H9 (cell line): Measurements from ENCODE around the gene ZNF783. TPM values are rescaled to one million over a fixed set of nuclear protein-coding genes. Genes with fewer than 3 reads are reported as not detected.

ENCODE experiments used
- DNase-seq: peaks from one replicate; pipeline ENCODE4 v3.0.0-alpha.2; 2017
- H2AFZ ChIP-seq: one replicate; pipeline ENCODE4 v1.6.1; 2013; ENCODE audit warnings: mild to moderate bottlenecking, low read length, control low read depth, moderate library complexity
- H2AK5ac ChIP-seq: 2 replicates; pipeline ENCODE4 v1.6.1; 2013; ENCODE audit warnings: low read length, control low read depth, mixed read lengths; ENCODE audit not compliant: insufficient read length
- H2BK120ac ChIP-seq: one replicate; pipeline ENCODE4 v1.6.1; 2013; ENCODE audit warnings: low read depth, mild to moderate bottlenecking, low read length, control low read depth, inconsistent platforms; ENCODE audit not compliant: poor library complexity, severe bottlenecking
- H2BK12ac ChIP-seq: 2 replicates; pipeline ENCODE4 v1.6.1; 2013; ENCODE audit warnings: low read length, control low read depth, mixed read lengths, low read depth; ENCODE audit not compliant: insufficient read length
- H2BK15ac ChIP-seq: 2 replicates; pipeline ENCODE4 v1.6.1; 2013; ENCODE audit warnings: low read depth, low read length, control low read depth
- H2BK20ac ChIP-seq: one replicate; pipeline ENCODE4 v1.6.1; 2013; ENCODE audit warnings: low read depth, mild to moderate bottlenecking, low read length, control low read depth, inconsistent platforms; ENCODE audit not compliant: poor library complexity, severe bottlenecking
- H2BK5ac ChIP-seq: 2 replicates; pipeline ENCODE4 v1.6.1; 2013; ENCODE audit warnings: low read length, control low read depth, mixed read lengths; ENCODE audit not compliant: insufficient read length
- H3K14ac ChIP-seq: 2 replicates; pipeline ENCODE4 v1.6.1; 2013; ENCODE audit warnings: low read length, control low read depth; ENCODE audit not compliant: insufficient read depth
- H3K18ac ChIP-seq: 2 replicates; pipeline ENCODE4 v1.6.1; 2013; ENCODE audit warnings: low read depth, mild to moderate bottlenecking, mixed read lengths, low read length, control low read depth; ENCODE audit not compliant: insufficient read length
- H3K23ac ChIP-seq: 2 replicates; pipeline ENCODE4 v1.6.1; 2013; ENCODE audit warnings: low read length, control low read depth, mixed read lengths, low read depth; ENCODE audit not compliant: insufficient read length
- H3K23me2 ChIP-seq: 2 replicates; pipeline ENCODE4 v1.6.1; 2013; ENCODE audit warnings: low read depth, mild to moderate bottlenecking, mixed read lengths, low read length, control low read depth; ENCODE audit not compliant: insufficient read length, poor library complexity, severe bottlenecking
- H3K27ac ChIP-seq: 2 replicates; pipeline ENCODE4 v1.5.1; 2013; ENCODE audit warnings: low read length, control low read depth, mixed read lengths, low read depth; ENCODE audit not compliant: insufficient read length
- H3K27me3 ChIP-seq: 2 replicates; pipeline ENCODE4 v1.6.1; 2013; ENCODE audit warnings: low read length, control low read depth, inconsistent platforms; ENCODE audit not compliant: insufficient read depth
- H3K4ac ChIP-seq: 2 replicates; pipeline ENCODE4 v1.6.1; 2013; ENCODE audit warnings: low read depth, mild to moderate bottlenecking, control low read depth, inconsistent platforms, low read length, moderate library complexity
- H3K4me1 ChIP-seq: 2 replicates; pipeline ENCODE4 v1.6.1; 2013; ENCODE audit warnings: low read length, control low read depth, inconsistent platforms; ENCODE audit not compliant: insufficient read depth
- H3K4me2 ChIP-seq: 2 replicates; pipeline ENCODE4 v1.6.1; 2013; ENCODE audit warnings: low read length, control low read depth, mixed read lengths; ENCODE audit not compliant: insufficient read length, insufficient read depth
- H3K56ac ChIP-seq: 2 replicates; pipeline ENCODE4 v1.6.1; 2013; ENCODE audit warnings: low read depth, mild to moderate bottlenecking, mixed read lengths, low read length, control low read depth; ENCODE audit not compliant: insufficient read length
- H3K79me1 ChIP-seq: 2 replicates; pipeline ENCODE4 v1.6.1; 2013; ENCODE audit warnings: low read depth, mild to moderate bottlenecking, moderate library complexity, low read length, control low read depth, inconsistent platforms; ENCODE audit not compliant: insufficient read depth, poor library complexity, severe bottlenecking
- H3K79me2 ChIP-seq: 2 replicates; pipeline ENCODE4 v1.6.1; 2013; ENCODE audit warnings: low read length, control low read depth, inconsistent platforms; ENCODE audit not compliant: insufficient read depth
- H3K9ac ChIP-seq: 2 replicates; pipeline ENCODE4 v1.6.1; 2013; ENCODE audit warnings: low read length, control low read depth, mixed read lengths; ENCODE audit not compliant: insufficient read length; ENCODE audit errors: extremely low read depth
- H3K9me3 ChIP-seq: one replicate; pipeline ENCODE4 v1.6.1; 2013; ENCODE audit warnings: low read depth, low read length, inconsistent platforms; ENCODE audit not compliant: control insufficient read depth
- H3T11ph ChIP-seq: one replicate; pipeline ENCODE4 v1.6.1; 2013; ENCODE audit warnings: mild to moderate bottlenecking, low read length, control low read depth, inconsistent platforms
- H4K20me1 ChIP-seq: one replicate; pipeline ENCODE4 v1.6.1; 2013; ENCODE audit not compliant: control insufficient read depth, insufficient read length, insufficient read depth
- H4K5ac ChIP-seq: 2 replicates; pipeline ENCODE4 v1.6.1; 2013; ENCODE audit warnings: low read depth, mild to moderate bottlenecking, mixed read lengths, low read length, control low read depth; ENCODE audit not compliant: insufficient read length
- H4K8ac ChIP-seq: replicated peaks from 2 replicates; pipeline ENCODE4 v1.6.1; 2013; ENCODE audit warnings: low read length, control low read depth, mixed read lengths, low read depth; ENCODE audit not compliant: insufficient read length
- H4K91ac ChIP-seq: 2 replicates; pipeline ENCODE4 v1.6.1; 2013; ENCODE audit warnings: low read depth, mild to moderate bottlenecking, moderate library complexity, mixed read lengths, low read length, control low read depth; ENCODE audit not compliant: insufficient read length
- H3K27ac Mint-ChIP-seq, 3 experiments: 2 replicates in 2 of 3; 3 replicates in 1 of 3; pipeline ENCODE4 v1.8.0; 2020 to 2021; ENCODE audit warnings: mixed read lengths in 3 of 3, mild to moderate bottlenecking in 1 of 3, moderate library complexity in 1 of 3
- H3K27me3 Mint-ChIP-seq: 2 replicates; pipeline ENCODE4 v1.8.0; 2021; ENCODE audit warnings: low read depth, mild to moderate bottlenecking, moderate library complexity, mixed read lengths
- H3K36me3 Mint-ChIP-seq, 3 experiments: 2 replicates in 2 of 3; 3 replicates in 1 of 3; pipeline ENCODE4 v1.8.0; 2020 to 2021; ENCODE audit warnings: low read depth in 3 of 3, mixed read lengths in 3 of 3; ENCODE audit not compliant: insufficient read depth in 1 of 3
- H3K4me1 Mint-ChIP-seq, 2 experiments: 2 replicates each; pipeline ENCODE4 v1.8.0; 2020; ENCODE audit warnings: mixed read lengths in 2 of 2
- H3K4me3 Mint-ChIP-seq, 2 experiments: 2 replicates in 1 of 2; 3 replicates in 1 of 2; pipeline ENCODE4 v1.8.0; 2020 to 2021; ENCODE audit warnings: mild to moderate bottlenecking in 2 of 2, mixed read lengths in 2 of 2, moderate library complexity in 1 of 2
- H3K9me3 Mint-ChIP-seq, 2 experiments: 2 replicates in 1 of 2; 3 replicates in 1 of 2; pipeline ENCODE4 v1.8.0; 2020; ENCODE audit warnings: mild to moderate bottlenecking in 2 of 2, mixed read lengths in 2 of 2, moderate library complexity in 1 of 2
- CTCF ChIP-seq: fragments of 200-600 bp; sonication (generic); conservative IDR thresholded peaks from 3 replicates; pipeline ENCODE4 v1.8.0; 2021; ENCODE audit warnings: antibody characterized with exemption, mild to moderate bottlenecking
- WGBS: extraction: QIAGEN DNeasy Blood & Tissue Kit; methylation state at CpG from one replicate; pipeline ENCODE4 v1.1.7; 2013; ENCODE audit warnings: missing lambda C conversion rate, low lambda C conversion rate, mixed read lengths; ENCODE audit not compliant: insufficient read length; ENCODE audit errors: extremely low coverage; 5-methylcytosine and 5-hydroxymethylcytosine counted together
- total RNA-seq: library from RNA; stranded (reverse); gene quantifications from 2 replicates; pipeline ENCODE4 v1.2.1, GENCODE V29; 2021

Gene ZNF783
- total RNA-seq, 1 experiment from 2014 or later, result 13.6 TPM

- TF ChIP-seq CTCF, result peak; percentile 73
- H2BK12ac ChIP-seq, result no peak overlapping the region
Observed at GRCh38 chr7:149310113-149310836, 48.3 kb downstream of the ZNF783 start.

More at GRCh38 chr7:149310113-149310836, 48.3 kb downstream of the ZNF783 start:
- Histone ChIP-seq H3K79me1 (no peaks in the 10 kb centered on the region), H3K18ac (no peak overlapping the region), H4K8ac (no peak overlapping the region), H3K23ac (no peak overlapping the region), H3K56ac (no peak overlapping the region), H4K5ac (no peak overlapping the region), H3K4ac (no peak overlapping the region), H2BK5ac (no peak overlapping the region), H3K9ac (no peak overlapping the region), H3K14ac (no peak overlapping the region), H3K79me2 (no peaks in the 10 kb centered on the region), H3K27ac (no peak overlapping the region), H3K23me2 (no peaks in the 10 kb centered on the region), H3K27me3 (no peaks in the 10 kb centered on the region), H3T11ph (no peak overlapping the region), H2AFZ (no peak overlapping the region), H3K4me2 (no peak overlapping the region), H3K9me3 (no peaks in the 10 kb centered on the region), H2BK15ac (no peak overlapping the region), H4K20me1 (no peaks in the 10 kb centered on the region), H3K4me1 (no peaks in the 10 kb centered on the region), H2BK20ac (no peak overlapping the region), H4K91ac (no peak overlapping the region), H2BK120ac (no peak overlapping the region), H2AK5ac (no peak overlapping the region)
- Mint-ChIP-seq H3K4me1 (no peaks in the 10 kb centered on the region; a peak in 1 of 4 replicates), H3K9me3 (peaks cover 0 to 3% of the 10 kb centered on the region in 2 experiments; a peak in 1 of 5 replicates), H3K4me3 (no peak overlapping the region), H3K27ac (no peak overlapping the region), H3K27me3 (no peaks in the 10 kb centered on the region; the same call in none of the 2 replicates), H3K36me3 (no peaks in the 10 kb centered on the region)
- no peak for DNase-seq
- no CpG with 5 or more reads among the region's 3 CpGs for WGBS
